A172 (cell line): ENCODE data around the gene ZSCAN5B. TPM values are rescaled to one million over a fixed set of nuclear protein-coding genes. Genes with fewer than 3 reads are reported as not detected.
"Not testable (repeated sequence)": the region's sequence is repeated elsewhere in the genome, so short reads cannot be mapped to it uniquely, and the experiment has no call there.

Experiments
- DNase-seq: peaks from one replicate; pipeline ENCODE4 v3.0.0-alpha.2; 2015; ENCODE audit warnings: low spot score
- total RNA-seq: library from RNA; depleted of rRNA; stranded (reverse); fragments of >200 nt; shearing (Covaris generic); gene quantifications from 2 replicates; pipeline ENCODE4 v1.2.3, GENCODE V29; 2014; rRNA removed

Gene ZSCAN5B
- total RNA-seq: not detected in 2 replicates

- DNase-seq: not testable (repeated sequence)
Observed at GRCh38 chr19:56197646-56198045, at the start of gene ZSCAN5B. TSS of gene ZSCAN5B (minus strand) at chr19:56197783. CDS start at chr19:56193052, 4,731 bp downstream.

- DNase-seq: not testable (repeated sequence)
Observed at GRCh38 chr19:56245764-56246163, 48.2 kb upstream of the ZSCAN5B start.

- peak; percentile 19 for DNase-seq
Observed at GRCh38 chr19:56245121-56245740, 47.6 kb upstream of the ZSCAN5B start.

- DNase-seq: no peak
Observed at GRCh38 chr19:56223481-56223880, 25.9 kb upstream of the ZSCAN5B start.

GRCh38 chr19:56222901-56223300 is 25.3 kb upstream of the ZSCAN5B start:
- DNase-seq: no peak

- DNase-seq: no peak
Observed at GRCh38 chr19:56221851-56222250, 24.3 kb upstream of the ZSCAN5B start.

DNA sequence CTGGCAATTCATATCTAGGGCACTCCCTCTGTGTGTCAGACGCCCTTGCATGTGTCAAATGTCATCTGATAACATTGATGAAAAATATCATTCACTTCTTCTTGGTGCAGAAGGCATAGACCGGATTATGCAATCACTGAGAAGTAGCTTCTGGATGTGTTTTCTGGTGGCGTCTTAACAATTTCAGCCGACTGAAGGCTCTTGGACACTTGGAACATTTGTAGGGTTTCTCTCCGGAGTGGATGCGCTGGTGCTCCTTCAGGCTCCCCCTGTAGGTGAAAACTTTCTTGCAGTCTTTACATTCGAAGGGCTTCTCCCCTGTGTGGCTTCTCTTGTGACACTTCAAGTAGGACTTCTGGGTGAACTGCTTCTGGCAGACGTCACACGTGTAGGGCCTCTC is 23.9 kb upstream of the ZSCAN5B start:
- peak; percentile 24 for DNase-seq

- DNase-seq: no peak
Observed at GRCh38 chr19:56218961-56219360, 21.4 kb upstream of the ZSCAN5B start.

GRCh38 chr19:56217039-56217949 is 19.7 kb upstream of the ZSCAN5B start:
- no peak for DNase-seq

GRCh38 chr19:56211718-56212117 is 14.1 kb upstream of the ZSCAN5B start:
- DNase-seq: no peak

- not testable (repeated sequence) for DNase-seq
Observed at GRCh38 chr19:56210036-56210435, 12.5 kb upstream of the ZSCAN5B start.

GRCh38 chr19:56209091-56209490 is 11.5 kb upstream of the ZSCAN5B start:
- DNase-seq: peak; percentile 21

GRCh38 chr19:56207581-56207980 is 10.0 kb upstream of the ZSCAN5B start:
- not testable (repeated sequence) for DNase-seq

- DNase-seq: no peak
Observed at GRCh38 chr19:56201973-56202372, 4.4 kb upstream of the ZSCAN5B start, which contains the start of gene ZSCAN5C. TSS of gene ZSCAN5C (plus strand) at chr19:56202273. CDS start at chr19:56205914, 3,641 bp downstream.

DNA sequence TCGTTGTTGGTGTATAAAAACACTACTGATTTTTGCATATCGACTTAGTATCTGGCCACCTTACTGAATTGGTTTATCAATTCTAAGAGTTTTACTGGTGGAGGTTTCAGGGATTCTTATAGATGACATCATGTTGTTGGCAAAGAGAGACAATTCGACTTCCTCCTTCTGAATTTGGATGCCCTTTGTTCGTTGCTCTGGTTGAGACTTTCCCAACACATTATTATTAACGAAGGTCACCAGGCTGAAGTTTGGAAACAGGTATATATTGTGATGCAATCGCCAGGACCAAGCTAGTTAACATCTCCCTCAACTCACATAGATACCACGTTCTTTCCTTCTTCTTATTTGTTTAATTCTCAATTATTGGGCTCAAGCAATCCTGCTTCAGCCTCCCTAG is 2.1 kb upstream of the ZSCAN5B start:
- DNase-seq: no peak

DNA sequence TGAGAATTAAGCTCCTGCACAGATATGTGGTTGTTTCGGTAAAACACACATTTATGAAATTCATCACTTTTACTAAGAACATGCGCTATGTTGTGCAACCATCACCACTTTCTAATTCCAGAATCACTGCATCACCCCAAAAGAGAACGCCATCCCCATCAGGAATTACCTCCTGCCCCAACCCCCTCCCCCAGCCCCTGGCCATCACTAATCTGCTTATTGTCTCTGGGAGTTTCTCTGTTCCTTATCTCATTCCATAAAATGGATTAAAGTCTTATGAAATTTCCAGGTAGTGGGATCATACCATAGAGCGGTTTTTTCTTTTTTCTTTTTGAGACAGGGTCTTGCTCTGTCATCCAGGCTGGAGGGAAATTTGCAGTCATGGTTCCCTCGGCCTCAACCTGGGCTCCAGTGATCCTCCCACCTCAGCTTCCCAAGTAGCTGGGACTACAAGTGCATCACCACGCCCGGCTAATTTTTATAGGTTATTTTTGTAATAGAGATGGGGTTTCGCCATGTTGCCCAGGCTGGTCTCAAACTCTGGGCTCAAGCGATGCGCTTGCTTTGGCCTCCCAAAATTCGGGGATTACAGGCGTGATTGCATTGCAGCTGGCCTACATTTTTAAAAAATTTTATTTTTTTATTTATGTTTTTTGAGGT is 3.5 kb downstream of the ZSCAN5B start:
- DNase-seq: no peak

- no peak for DNase-seq
Observed at GRCh38 chr19:56191711-56192110, 5.9 kb downstream of the ZSCAN5B start.

GRCh38 chr19:56191115-56191514 is 6.5 kb downstream of the ZSCAN5B start:
- DNase-seq: no peak

GRCh38 chr19:56189785-56190184 is 7.8 kb downstream of the ZSCAN5B start:
- no peak for DNase-seq

DNA sequence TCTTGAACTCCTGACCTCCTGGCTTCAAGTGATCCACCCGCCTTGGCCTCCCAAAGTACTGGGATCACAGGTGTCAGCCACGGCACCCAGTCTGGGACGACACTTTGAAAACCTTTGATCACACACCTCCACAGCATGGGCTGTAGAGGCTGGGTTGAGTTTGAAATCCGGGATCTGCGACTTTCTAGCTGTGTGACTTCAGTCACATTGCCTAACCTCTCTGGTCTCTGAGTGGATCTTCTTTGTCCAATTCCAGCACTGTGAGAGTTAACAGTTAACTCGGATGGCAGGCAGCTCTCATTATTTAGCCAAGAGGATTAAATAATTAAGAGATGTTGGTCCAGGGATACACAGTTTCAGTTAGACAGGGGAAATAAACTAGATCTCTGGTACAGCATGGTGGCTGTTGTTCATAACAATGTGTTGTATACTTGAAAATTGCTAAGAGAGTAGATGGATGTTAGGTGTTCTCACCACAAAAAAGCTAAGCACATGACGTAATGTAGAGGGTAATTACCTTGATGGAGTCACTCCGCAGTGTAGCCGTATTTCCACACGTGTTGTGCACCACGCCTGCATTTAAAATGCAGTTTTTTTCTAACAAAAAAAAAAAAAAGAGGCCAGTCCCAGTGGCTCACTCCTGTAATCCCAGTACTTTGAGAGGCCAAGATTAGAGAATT is 19.9 kb downstream of the ZSCAN5B start:
- DNase-seq: no peak

DNA sequence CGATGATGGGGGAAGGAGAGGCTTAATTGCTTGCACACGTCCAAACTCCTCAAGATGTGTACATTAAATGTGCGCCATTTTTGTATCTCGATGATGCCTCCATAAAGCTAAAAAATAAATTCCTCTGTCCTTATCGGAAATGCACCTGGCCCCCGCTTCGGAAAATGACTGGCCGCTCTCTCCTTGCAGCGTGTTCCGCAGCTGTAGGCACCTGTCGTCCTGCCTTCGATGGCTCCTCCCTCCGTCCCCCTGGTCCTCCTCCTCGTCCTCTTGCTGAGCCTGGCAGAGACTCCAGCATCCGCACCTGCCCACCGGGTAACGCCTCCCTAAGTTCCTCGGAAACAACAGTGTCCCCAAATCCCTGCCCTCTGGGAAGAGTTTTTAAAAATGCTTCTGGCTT is 20.7 kb downstream of the ZSCAN5B start:
- DNase-seq: no peak

- not testable (repeated sequence) for DNase-seq
Observed at GRCh38 chr19:56176310-56176709, 21.3 kb downstream of the ZSCAN5B start.
